Embryonic facial prominence (tissue), 1 donor: ENCODE data around the gene ESYT2.
"Not testable (repeated sequence)": the region's sequence is repeated elsewhere in the genome, so short reads cannot be mapped to it uniquely, and the experiment has no call there.

Experiments
- DNase-seq: peaks from one replicate; pipeline ENCODE4 v3.0.0-alpha.2; 2016; ENCODE audit errors: extremely low spot score

The ESYT2 gene

DNA sequence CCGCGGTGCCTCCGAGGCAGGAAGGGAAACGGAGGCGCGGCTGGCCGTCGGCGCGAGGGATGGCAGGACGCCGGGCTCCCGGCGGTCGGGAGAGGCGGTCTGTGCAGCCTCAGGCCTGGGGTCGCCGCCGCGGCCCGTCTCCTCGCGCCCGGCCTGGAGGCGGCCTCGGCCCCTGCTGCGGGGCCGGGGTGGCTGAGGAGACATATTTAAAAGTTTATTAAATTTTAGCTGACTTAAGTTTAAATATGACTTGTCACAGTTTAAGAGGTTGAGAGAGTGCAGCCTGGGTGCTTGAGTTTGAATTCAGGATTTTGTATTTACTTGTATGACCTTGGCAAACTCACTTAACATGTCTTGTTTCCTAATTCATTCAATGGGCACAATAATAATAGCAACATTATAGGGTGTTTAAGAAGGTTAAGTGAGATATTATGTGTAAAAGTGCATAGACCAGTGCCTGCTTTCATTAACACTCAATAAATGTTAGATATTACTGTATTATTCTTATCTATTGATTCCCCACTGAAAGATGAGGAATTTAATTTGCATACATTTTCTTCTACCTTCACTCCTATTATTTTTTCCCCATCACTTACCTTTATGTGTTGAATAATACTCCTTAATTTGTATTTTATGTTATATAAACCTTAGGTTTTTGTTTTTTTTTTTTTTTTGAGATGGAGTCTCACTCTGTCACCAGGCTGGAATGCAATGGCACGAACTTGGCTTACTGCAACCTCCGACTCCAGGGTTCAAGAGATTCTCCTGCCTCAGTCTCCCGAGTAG is 27.8 kb upstream of the ESYT2 start:
- no peak for DNase-seq

GRCh38 chr7:158854681-158855081 is 25.4 kb upstream of the ESYT2 start:
- no peak for DNase-seq

GRCh38 chr7:158850545-158851102 is 21.3 kb upstream of the ESYT2 start:
- DNase-seq: no peak

GRCh38 chr7:158849768-158850544 is 20.6 kb upstream of the ESYT2 start:
- no peak for DNase-seq

DNA sequence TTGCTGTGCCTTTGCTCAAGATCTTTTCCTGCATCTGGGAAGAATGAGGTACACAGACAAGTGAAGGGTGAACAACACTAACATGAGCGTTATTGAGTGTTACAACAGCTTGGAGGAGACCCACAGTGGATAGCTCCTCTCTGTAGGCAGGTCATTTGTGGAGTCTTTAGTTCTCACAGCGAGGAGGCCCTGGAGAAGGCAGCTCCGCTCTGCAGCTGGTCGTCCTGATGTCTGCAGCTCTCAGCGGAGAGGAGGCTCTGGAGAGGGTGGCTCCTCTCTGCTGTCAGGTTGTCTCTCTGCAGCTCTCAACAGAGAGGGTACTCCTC is 20.1 kb upstream of the ESYT2 start:
- DNase-seq: no peak

GRCh38 chr7:158847451-158847866 is 18.1 kb upstream of the ESYT2 start:
- DNase-seq: no peak

DNA sequence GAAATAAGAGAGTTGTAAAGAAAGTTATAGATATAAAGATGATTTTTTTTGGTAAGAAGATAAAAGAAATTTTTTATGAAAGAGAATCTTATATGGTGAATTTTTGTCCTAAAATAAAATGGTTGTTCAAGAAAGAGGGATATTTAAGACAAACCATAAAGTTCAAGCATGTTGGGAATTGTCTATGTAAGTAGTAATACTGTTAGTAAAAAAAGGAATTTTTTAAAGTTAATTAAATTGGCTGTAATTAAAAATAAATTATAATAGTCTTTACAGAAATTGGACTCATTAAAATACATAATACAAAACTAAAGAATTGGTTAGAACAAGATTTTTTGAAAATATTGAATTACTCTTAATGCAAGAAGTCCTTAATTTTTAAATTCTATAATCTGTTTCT is 17.0 kb upstream of the ESYT2 start:
- no peak for DNase-seq

DNA sequence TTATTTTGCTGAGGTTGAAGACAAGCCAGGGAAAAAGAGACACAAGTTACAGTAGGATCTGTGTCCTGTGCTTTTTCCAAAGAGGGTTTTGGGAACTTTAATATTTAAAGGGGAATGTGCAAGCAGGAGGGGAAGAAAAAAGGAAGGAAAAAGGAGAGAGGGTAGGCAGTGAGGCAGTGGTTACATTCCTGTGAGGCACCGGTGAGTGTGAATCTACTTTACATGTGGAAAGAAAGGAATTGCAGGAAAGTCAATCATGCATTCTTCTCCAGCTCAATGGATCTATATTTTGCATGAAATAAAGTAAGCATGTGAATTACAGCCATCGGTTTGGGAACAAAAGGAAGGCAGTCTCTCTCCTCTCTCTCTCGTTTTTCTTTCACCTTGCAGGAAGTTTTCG is 14.5 kb upstream of the ESYT2 start:
- DNase-seq: no peak

DNA sequence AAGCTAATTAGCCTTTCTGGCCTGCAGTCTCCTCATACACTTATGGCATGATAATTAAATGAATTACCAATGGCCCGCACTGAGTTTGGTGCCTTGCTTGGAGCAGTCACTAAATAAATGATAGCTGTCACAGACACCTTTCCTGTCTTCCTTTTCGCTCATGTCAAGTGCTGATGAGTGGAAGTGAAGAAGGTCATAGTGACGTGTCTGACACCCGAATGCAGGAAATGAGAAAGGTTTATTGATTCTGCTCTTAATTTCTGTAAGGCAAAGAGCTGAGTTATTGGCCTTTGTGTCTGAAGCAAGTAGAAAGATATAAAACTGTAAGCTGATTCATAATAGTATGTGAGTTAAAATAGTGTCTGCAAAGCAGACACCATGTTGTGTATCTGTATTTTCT is 13.2 kb upstream of the ESYT2 start:
- DNase-seq: no peak

GRCh38 chr7:158840604-158841003 is 11.3 kb upstream of the ESYT2 start:
- DNase-seq: no peak

DNA sequence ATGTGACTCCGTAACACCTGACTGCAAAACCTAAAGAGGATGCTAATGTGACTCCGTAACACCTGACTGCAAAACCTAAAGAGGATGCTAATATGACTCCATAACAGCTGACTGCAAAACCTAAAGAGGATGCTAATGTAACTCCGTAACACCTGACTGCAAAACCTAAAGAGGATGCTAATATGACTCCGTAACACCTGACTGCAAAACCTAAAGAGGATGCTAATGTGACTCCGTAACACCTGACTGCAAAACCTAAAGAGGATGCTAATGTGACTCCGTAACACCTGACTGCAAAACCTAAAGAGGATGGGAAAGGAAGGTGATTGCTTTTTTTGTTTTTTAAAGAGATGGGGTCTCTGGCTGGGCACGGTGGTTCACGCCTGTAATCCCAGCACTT is 9.9 kb upstream of the ESYT2 start:
- not testable (repeated sequence) for DNase-seq

- no peak for DNase-seq
Observed at GRCh38 chr7:158837790-158838637, 8.7 kb upstream of the ESYT2 start.

DNA sequence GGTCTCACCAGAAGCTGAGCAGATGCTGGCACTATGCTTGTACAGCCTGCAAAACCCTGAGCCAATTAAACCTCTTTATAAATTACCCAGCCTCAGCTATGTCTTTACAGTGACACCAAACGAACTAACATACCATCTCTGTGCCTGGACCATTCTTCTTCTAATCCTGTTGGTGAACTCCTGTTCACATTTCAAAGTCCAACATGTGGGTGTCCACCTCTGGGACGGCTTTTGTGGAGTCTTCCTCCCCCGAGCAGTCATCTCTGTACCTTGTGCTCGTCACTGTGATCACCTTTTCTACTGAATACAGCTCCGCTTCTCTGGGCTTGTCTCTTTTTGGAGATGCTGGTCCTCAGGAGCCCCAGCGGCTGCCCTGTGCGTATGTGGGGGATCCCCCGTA is 7.4 kb upstream of the ESYT2 start:
- no peak for DNase-seq

DNA sequence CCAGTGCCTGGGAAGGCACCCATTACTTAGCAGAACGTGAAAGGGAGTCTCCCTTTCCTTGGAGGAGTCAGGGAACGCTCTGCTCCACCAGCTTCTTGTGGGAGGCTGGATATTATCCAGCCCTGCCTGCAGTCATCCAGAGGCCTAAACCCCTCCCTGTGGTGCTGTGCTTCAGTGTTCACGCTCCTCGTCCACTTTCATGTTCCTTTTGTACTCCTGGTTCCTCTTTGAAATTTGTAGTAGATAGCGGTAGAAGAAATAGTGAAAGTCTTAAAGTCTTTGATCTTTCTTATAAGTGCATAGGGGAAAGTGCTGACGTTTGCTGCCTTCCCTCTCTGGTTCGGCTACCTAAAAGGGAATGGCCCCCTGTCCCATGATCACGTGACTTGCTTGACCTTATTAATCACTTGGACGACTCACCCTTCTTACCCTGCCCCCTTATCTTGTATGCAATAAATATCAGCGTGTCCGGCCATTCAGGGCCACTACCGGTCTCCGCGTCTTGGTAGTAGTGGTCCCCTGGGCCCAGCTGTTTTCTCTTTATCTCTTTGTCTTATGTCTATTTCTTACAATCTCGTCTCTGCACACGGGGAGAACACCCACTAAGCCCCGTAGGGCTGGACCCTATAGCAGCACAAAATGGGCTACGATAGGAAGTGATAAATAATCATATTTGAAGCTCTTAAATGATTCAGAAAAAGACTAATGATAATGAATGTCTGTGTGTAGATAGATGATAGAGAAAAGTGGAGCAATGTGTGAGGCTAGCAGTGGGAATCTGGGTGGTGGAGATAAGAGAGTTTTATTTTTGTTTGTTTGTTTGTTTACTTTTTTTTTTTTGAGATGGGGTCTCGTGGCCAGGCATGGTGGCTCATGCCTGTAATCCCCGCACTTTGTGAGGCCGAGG is 5.8 kb upstream of the ESYT2 start:
- DNase-seq: no peak

DNA sequence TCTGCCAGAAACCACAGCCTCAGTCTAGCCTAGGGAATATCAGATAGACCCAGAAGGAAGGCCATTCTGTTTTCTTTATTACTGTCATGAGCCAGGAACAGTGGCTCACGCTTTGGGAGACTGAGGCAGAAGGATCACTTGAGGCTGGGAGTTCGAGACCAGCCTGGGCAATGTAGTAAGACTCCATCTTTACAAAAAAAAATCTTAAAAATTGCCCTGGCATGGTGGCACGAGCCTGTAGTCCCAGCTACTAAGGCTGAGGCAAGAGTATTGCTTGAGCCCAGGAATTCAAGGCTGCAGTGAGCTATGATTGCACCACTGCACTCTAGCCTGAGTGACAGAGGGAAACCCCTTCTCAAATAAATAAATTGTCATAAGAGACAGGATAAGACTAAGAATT is 3.7 kb upstream of the ESYT2 start:
- DNase-seq: no peak

DNA sequence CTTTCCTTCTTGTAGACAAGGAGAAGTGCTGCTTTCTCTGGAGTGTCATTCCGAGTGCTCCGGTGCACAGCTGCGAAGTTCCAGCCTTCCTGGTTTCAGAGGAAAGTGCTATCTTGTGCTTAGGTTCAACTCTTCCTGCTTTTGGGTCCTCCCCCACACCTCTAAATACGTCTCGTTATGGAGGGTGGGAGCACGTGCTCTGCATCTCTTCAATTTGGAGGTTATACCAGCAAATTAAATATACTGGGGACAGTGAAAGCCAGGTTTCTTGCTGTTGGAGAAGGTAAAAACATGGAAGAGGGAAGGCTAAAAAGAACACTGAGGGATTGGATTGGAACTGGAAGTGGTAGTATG is 2.4 kb upstream of the ESYT2 start:
- no peak for DNase-seq

- no peak for DNase-seq
Observed at GRCh38 chr7:158830211-158830723, 958 bp upstream of the ESYT2 start.

DNA sequence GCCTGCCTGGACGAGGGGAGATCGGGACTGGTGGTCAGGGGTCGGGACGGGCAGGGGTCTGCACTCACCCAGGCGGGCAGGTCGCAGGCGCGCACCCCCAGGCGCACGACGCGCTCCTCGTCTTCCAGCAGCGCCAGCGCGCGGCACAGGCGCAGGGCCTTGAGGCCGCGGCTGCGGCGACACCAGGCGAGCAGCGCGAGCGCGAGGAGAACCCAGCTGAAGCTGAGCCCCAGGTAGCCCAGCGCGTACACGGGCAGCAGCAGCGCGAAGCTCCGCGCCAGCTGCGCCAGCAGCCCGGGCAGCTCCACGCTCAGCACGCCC is 328 bp downstream of the ESYT2 start:
- DNase-seq: peak; percentile 51

DNA sequence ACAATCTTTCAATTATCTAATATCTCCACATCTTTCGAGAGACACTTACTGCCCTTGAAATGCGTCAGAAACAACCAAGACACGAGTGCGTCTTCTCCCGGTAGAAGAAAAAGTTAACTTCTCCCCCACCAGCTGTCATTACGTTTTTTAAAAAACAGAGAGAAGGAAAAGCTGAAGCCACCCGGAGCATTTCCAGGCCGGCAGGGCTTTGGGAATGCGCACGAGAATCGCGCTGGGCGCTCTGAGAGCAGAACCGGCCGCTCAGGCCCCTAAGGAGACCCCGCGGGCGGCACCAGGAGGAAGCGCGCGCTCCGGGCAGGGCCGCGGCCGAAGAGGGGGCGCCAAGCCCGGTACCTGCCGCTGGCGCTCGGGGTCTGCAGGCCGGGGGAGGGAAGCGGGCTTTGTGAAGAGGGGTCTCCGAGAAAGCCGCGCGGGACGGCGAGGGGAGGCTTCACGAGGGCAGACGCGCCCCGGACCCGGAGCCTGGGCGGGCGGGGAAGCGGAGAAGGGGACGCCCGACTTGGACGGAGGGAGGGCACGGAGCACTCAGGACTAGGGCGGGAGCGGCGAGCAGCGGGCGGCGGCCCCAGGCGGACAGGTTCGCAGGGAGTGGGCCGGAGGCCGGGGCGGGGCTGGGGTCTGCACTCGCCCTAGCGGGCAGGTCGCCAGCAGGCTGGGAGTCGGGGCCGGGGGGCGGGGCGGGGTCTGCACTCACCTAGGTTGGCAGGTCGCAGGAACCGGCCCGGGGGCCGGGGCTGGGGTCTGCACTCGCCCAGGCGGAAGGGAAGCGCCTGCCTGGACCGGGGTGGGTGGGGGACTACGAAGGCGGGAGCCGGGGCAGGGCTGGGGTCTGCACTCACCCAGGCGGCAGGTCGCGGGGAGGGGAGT is 932 bp downstream of the ESYT2 start:
- DNase-seq: no peak
